ENCODE data around the gene RPUSD2. TPM values are rescaled to one million over a fixed set of nuclear protein-coding genes. Genes with fewer than 3 reads are reported as not detected.

Gene RPUSD2, protein sequence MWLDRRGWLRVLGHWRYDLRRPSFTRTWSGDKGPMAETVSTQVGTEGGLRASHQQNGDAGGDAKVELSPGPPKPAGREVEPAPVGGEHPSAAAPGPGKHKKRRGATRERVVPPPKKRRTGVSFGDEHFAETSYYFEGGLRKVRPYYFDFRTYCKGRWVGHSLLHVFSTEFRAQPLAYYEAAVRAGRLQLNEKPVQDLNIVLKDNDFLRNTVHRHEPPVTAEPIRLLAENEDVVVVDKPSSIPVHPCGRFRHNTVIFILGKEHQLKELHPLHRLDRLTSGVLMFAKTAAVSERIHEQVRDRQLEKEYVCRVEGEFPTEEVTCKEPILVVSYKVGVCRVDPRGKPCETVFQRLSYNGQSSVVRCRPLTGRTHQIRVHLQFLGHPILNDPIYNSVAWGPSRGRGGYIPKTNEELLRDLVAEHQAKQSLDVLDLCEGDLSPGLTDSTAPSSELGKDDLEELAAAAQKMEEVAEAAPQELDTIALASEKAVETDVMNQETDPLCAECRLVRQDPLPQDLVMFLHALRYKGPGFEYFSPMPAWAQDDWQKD
- total RNA-seq (2022; extraction: Qiagen RNA extraction; ENCODE audit: low read depth), result 15.2 to 16.6 TPM (median 16.0 TPM) in 5 replicates

GRCh38 chr15:40569129-40569953, at the start of gene RPUSD2:
RPUSD2 (plus strand) TSS chr15:40569299; CDS start chr15:40569338, 39 bp downstream.

GRCh38 chr15:40564591-40565332, 4.3 kb upstream of the RPUSD2 start, which contains the start of gene CCDC32:
CCDC32 (minus strand) TSS chr15:40565042; CDS start chr15:40563015, 2,027 bp downstream.

DNA sequence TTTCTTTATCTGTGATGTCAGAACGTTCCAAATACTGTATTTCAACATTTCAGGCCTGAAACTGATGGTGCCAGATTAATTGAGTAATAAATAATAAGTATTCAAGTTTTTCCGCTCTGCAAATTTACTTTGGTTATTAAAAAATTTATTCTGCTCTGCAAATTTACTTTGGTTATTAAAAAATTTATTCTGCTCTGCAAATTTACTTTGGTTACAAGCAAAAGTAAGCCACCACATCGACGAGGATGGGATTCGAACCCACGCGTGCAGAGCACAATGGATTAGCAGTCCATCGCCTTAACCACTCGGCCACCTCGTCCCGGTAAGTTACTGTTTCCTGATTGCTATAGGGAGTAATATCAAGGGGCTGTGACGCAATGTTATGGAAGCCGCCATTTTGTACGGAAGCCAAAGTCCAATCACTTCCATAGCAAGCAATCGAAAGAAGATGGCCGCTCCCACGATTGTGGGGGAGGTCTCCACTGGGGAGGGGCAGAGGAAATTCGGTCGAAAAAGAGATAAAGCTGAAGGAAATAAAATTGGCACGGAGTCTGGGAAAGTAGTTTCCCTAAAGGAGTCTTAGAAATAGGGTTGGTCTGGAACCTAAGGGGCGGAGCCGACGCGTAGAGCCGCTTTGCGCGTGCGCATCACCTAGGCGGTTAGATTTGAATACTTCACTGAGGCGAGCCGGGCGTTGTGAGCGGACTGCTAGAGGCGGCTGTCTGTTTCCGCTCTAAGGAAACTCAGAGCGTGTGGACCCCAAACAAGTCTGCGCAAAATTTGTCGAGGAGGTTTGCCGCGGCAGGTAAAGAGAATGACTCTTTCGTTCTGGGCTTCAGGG, 24.7 kb downstream of the RPUSD2 start, which contains the start of gene KNL1:
TSS of gene KNL1 (plus strand) at position 662 of the 841 bp plus-strand sequence. CDS start 8,683 bp downstream, outside the sequence.

Other genes with a start within 250 kb of the RPUSD2 start
- 5.1 to 8.0 TPM (median 6.3 TPM) in 5 replicates for gene INAFM2, start 245.6 kb upstream of the RPUSD2 start, total RNA-seq (2022; extraction: Qiagen RNA extraction; ENCODE audit: low read depth)
- gene CCDC9B, start 228.4 kb upstream of the RPUSD2 start, total RNA-seq (2022; extraction: Qiagen RNA extraction; ENCODE audit: low read depth), result 17.2 to 20.4 TPM (median 18.0 TPM) in 5 replicates
- not detected in 5 replicates for gene PHGR1, start 218.3 kb upstream of the RPUSD2 start, total RNA-seq (2022; extraction: Qiagen RNA extraction; ENCODE audit: low read depth)
- 0.32 to 1.3 TPM (median 1.2 TPM) in 5 replicates for gene DISP2, start 211.1 kb upstream of the RPUSD2 start, total RNA-seq (2022; extraction: Qiagen RNA extraction; ENCODE audit: low read depth)
- gene KNSTRN, start 186.6 kb upstream of the RPUSD2 start, total RNA-seq (2022; extraction: Qiagen RNA extraction; ENCODE audit: low read depth), result 42.4 to 50.4 TPM (median 46.8 TPM) in 5 replicates
- 12.0 to 15.3 TPM (median 14.2 TPM) in 5 replicates for gene IVD, start 163.5 kb upstream of the RPUSD2 start, total RNA-seq (2022; extraction: Qiagen RNA extraction; ENCODE audit: low read depth)
- 11.3 to 13.3 TPM (median 12.0 TPM) in 5 replicates for gene BAHD1, start 128.3 kb upstream of the RPUSD2 start, total RNA-seq (2022; extraction: Qiagen RNA extraction; ENCODE audit: low read depth)
- 14.7 to 21.4 TPM (median 18.3 TPM) in 5 replicates for gene CHST14, start 98.3 kb upstream of the RPUSD2 start, total RNA-seq (2022; extraction: Qiagen RNA extraction; ENCODE audit: low read depth)
- gene CCDC32, start 4.3 kb upstream of the RPUSD2 start, total RNA-seq (2022; extraction: Qiagen RNA extraction; ENCODE audit: low read depth), result 13.8 to 20.0 TPM (median 18.1 TPM) in 5 replicates
- 6.4 to 9.4 TPM (median 8.4 TPM) in 5 replicates for gene KNL1, start 24.9 kb downstream of the RPUSD2 start, total RNA-seq (2022; extraction: Qiagen RNA extraction; ENCODE audit: low read depth)
- 17.5 to 20.8 TPM (median 18.8 TPM) in 5 replicates for gene RAD51, start 125.9 kb downstream of the RPUSD2 start, total RNA-seq (2022; extraction: Qiagen RNA extraction; ENCODE audit: low read depth)
- gene RMDN3, start 186.0 kb downstream of the RPUSD2 start, total RNA-seq (2022; extraction: Qiagen RNA extraction; ENCODE audit: low read depth), result 21.9 to 25.0 TPM (median 24.0 TPM) in 5 replicates
- gene GCHFR, start 194.8 kb downstream of the RPUSD2 start, total RNA-seq (2022; extraction: Qiagen RNA extraction; ENCODE audit: low read depth), result 6.8 to 8.8 TPM (median 7.4 TPM) in 5 replicates
- 0.07 to 0.14 TPM (median 0.12 TPM) in 4 of 5 replicates, not detected in the other for gene C15orf62, start 200.7 kb downstream of the RPUSD2 start, total RNA-seq (2022; extraction: Qiagen RNA extraction; ENCODE audit: low read depth)
- gene ZFYVE19, start 237.8 kb downstream of the RPUSD2 start, total RNA-seq (2022; extraction: Qiagen RNA extraction; ENCODE audit: low read depth), result 17.6 to 19.5 TPM (median 18.1 TPM) in 5 replicates
- gene DNAJC17, start 238.2 kb downstream of the RPUSD2 start, total RNA-seq (2022; extraction: Qiagen RNA extraction; ENCODE audit: low read depth), result 20.9 to 26.7 TPM (median 24.3 TPM) in 5 replicates